Fibroblast of skin of abdomen (primary cell): ENCODE results near the gene RTN4RL1.
"Not testable (repeated sequence)": the region's sequence is repeated elsewhere in the genome, so short reads cannot be mapped to it uniquely, and the experiment has no call there.

Source experiments
- DNase-seq: peaks from one replicate; pipeline ENCODE4 v3.0.0-alpha.2; 2013

RTN4RL1 gene

GRCh38 chr17:2024572-2025219 is 438 bp downstream of the RTN4RL1 start:
- DNase-seq: no peak

DNA sequence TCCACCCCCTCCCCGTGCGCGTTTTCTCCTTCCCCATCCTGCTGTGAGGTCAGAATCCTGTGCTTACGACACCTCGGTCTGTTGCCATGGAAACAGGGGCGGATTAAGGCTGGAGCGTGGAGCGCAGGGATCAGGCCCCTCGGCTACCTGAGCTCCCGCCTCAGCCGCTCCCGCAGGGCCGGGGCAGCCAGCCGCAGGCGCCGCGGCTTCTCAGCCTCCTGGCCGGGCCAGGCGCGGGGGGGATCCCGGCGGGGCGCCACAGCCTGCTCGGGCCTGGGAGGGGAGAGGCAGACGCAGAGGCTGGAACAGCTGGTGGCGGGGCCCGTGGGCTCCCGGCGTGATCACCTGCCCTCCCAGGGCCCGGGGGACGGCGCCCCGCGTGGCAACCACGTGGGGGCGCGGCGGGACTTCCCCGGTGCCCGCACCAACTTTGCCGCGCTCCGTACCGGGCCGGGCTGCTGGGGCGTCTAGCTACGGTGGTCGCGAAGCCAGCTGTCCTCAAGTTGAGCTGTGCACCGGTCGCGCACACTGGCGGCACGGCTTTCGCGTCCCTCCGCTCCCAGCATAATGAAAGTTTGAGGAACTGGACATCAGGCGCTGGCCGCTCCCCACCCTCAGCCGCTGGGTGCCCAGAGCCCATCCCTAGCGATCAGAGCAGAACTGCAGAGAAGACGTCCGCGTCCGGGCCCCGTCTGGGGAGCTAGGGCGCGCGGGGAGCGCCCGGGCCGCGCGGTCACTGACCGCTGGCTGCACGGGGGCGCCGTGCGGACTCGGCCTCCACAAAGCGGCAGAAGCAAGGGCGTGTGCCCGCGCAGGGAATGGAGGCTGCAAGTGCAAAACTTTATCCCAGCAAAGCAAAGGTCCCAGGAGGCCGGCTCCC is 1.2 kb downstream of the RTN4RL1 start:
- no peak for DNase-seq

DNA sequence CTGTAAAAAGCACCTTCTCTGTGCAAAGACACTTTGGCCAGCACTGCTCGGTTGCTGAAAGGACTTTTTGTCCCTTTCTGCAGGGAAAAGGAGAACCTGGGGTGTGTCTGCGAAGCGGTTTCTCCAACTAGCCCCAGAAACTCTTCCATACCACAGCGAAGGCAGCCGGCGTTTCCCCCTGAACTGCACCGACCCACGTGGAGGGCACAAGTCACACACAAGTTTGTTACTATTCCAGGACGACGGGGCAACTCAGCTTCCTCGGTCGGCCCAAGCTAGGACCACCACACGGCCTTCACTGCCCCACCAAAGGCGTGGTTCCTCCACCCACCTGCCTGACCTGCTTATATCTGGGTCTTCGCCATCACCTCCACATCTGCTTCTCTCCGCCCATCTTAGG is 1.9 kb downstream of the RTN4RL1 start:
- no peak for DNase-seq

- no peak for DNase-seq
These were observed 2.4 kb downstream of the RTN4RL1 start for GRCh38 chr17:2022647-2023240.

- no peak for DNase-seq
These were observed 4.4 kb downstream of the RTN4RL1 start for GRCh38 chr17:2020721-2021120.

DNA sequence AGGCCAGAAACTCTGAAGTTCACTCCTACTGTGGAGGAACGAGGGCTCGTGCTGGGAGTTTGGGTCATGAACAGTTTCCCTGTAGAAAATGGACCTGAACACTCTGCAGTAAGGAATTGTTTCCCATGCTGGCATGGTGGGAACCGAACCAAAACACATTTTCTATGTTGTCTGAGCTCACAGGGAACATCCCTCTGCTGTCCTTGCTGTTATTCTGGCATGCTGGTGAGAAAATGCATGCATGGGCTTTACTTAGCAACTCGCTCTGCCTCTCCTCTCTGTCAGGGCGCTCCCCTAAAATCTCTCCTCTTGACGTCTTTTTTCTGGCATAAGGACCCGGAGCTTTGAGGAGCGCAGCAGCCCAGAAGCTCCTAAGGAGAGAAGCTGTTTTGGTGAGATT is 5.4 kb downstream of the RTN4RL1 start:
- DNase-seq: no peak

- DNase-seq: no peak
These were observed 6.2 kb downstream of the RTN4RL1 start for GRCh38 chr17:2018716-2019510.

DNA sequence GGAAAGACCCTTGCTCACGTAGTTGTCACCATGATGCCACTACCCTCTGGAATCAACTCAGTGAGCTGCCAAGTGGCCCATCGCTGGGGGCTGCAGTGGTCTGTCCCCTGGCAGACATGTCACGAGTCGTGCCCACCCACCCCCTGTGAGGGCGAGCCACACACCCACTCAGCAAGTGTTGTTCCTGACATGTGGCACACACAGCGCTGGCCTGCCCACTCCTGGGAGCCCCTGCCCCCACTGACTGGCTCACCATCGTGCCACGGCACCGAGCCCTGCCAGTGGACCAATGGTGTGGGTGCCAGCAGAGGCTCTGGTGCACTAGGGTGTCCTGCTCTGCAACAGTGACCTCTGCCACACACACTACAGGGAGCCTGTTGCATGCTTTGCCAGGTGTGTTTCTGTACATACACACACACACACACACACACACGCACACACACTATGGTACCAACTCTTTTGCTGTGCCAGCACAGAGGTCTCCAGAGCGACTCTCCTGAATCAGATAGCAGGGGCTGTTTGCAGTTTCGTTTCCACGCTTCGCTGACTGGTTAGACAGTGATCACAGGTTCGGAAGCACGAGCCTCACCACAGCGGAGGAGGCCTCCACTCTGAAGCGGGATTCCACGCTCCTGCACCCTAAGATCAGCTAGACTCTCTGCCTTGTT is 7.7 kb downstream of the RTN4RL1 start:
- DNase-seq: no peak

DNA sequence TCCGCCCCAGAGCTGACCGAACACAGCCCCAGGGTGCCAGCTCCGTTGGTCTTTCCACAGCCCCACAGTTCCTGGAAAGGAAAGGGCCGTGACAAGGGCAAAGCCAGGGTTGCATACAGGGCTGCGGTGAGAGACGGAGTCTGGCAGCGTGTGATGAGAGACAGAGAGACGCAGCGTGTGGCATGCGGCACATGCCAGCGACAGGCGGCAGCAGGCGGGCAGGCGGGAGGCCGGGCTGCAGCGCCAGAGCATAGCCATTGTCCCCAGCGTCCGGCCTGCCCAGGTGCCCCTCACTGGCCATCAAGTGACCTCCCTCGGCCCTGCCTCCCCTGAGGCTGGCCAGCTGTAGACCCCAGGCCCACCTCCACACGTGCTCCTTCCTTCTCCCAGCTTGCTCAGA is 8.6 kb downstream of the RTN4RL1 start:
- DNase-seq: no peak

- DNase-seq: no peak
These were observed 9.8 kb downstream of the RTN4RL1 start for GRCh38 chr17:2015314-2015713.

GRCh38 chr17:2013994-2014317 is 11.2 kb downstream of the RTN4RL1 start:
- no peak for DNase-seq

DNA sequence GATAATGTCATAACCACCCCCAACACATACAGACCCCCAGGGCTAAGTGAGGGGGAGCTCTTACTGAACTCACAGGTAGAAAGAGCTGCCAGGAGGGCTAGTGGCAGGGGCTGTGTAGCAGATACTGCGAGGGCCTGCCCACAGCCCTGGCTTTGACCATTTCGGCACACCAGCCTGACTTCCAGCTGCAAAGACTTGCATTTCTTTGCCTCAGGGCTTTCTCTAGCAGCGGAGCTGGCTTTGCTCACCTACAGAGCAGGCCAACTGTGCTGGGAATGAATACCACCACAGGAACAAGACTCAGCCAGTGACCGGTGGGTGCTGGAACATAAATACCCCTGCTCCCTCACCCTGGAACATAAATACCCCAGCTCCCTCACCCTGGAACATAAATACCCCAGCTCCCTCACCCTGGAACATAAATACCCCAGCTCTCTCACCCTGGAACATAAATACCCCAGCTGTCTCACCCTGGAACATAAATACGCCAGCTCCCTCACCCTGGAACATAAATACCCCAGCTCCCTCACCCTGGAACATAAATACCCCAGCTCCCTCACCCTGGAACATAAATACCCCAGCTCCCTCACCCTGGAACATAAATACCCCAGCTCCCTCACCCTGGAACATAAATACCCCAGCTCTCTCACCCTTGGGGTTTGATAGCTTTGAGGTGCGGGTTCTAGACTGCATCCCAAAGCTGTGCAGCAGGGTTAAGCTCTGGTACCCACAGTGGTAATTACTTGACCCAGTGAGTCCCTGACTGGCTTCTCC is 11.7 kb downstream of the RTN4RL1 start:
- not testable (repeated sequence) for DNase-seq

- no peak for DNase-seq
These were observed 12.6 kb downstream of the RTN4RL1 start for GRCh38 chr17:2012499-2012898.

DNA sequence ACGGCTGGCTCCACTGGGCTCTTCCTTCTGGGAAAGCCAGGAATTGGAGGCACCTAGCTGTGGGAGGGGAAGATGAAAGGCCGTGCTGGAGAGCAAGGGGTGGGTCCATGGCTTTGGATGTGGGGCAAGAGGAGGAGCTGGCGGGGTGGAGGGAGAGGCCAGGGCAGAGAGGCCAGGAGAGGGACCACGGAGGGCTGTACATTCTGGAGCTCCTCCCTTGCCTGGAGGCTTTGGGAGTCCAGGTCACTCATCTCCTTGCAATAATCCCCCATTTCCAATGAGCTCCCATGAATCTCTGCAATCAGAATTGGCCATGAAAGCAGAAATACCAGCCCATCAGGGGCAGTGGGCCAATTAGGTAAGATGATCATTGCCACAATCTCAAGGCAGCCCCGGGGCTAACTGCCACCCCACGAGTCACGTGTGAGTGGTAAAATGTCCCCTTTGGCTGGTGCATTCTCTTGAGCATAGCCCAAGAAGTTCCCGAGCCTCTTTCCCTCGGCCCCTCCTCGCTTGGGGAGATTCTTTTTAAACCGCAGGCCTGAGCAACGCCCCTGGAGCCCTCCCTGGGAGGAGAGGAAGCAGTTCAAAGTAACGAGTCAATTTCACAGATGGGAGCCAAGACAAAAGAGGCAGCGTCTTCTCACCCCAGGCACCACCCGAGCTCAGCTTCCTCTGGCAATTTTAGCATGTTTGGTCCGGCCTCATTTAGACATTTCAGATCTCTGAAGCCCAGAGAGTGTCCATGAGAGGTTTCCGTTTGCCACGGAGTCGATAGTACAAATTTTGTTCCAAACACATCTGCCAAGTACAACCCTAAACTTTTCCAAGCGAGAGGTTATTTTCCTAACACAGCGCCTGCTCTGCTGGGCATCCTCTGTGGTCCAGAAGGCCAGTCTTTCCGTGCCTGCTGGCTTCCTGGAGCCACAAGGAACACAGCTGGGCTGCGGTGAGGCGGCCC is 13.4 kb downstream of the RTN4RL1 start:
- DNase-seq: peak; percentile 61

GRCh38 chr17:2009737-2010136 is 15.4 kb downstream of the RTN4RL1 start:
- DNase-seq: no peak

DNA sequence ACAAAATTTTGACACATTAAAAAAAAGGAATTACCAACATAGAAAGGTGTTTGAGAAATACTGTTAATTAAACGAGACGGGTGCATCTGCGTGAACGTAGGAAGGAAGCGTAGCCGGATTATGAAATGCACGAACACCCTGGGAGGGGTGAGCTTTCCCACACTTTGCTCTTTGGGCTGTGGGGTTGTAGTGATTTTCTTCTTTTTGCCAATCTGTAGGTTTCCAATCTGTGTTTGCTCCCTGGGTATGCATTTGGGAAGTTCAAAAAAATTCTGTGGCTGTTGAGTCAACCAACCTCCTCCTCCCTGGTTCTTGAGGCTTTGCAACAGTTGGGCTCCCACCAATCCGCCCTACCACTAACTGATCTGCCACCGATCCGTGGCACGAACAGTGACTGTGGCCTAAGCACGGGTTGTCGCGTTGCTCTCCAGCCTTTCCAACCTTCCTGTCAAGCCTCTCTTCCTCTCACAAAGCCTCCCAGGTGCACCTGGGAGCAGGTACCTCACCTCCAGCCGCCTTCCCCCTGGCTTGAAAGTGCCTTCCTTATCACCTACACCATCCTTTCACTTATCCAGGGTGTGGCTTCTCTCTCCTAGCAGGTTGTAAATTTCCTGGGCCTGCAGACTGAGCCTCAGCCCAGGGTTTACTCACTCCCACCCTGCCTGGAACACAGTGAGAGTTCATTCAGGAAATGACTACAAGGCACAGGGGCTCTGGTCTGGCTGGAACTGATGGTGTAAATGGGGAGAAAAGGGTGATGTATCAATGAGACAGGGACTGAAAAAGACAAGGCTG is 16.6 kb downstream of the RTN4RL1 start:
- DNase-seq: no peak

DNA sequence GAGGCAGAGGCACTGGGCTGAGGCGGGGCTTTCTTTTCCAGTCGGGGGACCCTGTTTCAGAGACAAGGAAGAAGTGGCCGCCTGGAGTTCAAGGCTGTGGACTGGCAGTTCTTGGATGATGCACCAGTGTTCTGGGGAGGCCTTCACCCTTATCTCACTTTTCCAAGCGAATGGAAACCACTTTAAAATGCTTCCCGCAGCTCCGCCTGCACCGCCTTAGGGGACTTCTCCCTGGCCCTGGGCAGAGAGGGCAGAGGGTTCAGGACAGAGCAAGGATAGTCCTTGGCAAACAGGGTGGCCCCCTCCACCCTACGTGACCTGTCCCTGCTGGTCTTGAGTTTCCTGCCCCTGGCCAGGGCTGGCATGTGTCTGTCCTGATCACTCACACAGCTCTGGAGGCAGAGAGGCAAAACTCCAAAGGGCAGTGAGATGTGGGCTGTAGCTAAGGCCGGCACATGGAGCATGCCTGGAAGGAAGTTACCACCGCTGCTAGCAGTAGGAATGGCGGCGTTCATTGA is 20.6 kb downstream of the RTN4RL1 start:
- no peak for DNase-seq

- no peak for DNase-seq
These were observed 21.6 kb downstream of the RTN4RL1 start for GRCh38 chr17:2003525-2003924.

DNA sequence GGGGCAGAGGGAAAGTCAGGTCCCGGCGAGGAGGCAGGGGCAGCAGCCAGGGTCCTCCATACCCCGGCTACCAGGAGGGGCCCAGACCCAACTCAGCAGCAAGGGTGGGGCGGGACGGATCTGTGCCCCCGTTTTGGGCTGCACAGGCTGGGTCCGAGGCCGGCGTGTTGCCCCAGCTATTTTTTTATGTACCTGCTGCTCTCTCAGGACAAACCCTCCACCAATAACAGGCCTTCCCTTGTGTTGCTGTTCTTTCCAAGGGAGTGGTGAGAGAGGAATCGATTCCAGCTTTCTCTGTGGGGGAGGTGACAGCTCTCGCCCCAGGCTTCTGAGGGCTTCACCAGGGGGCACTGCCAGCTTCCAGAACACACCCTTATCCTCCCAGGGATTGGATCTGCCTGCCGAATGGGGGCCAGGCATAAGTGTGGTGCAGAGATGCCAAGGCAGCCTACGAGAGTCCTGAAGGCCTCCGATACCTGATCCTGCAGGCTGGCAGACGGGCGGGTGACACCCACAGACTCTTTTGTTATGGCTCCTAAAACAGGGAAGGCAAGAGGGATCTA is 22.3 kb downstream of the RTN4RL1 start:
- no peak for DNase-seq
